ENCODE data around the gene CEACAM19.

DNA sequence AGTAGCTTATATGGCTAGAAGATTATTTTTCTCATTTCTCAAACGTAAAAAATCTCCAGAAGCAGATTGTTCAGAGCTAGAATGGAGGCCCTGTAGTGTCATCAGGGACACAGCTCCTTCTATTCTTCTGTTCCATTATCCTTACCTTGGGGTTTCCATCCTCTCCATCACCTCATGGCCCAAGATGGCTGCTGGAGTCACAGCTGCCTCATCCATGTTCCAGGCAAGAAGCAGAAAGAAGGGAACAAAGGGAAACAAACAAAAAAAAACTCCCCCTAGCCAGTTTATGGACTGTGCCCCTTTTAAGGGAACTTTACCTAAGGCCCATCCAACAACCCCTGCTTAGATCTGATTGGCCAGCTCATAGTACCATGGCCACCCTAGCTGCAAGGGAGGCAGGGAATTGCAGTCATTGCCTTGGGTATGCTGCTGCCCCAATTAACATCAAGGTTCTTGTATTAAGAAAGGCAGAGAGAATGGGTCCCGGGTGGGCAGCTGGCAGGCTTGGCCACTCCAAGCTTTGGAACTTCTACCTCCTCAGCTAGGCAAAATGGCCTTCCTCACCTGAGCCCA, 43.4 kb downstream of the CEACAM19 start:
- TF ChIP-seq KDM5A (IDR thresholded peaks at IDR 0.05; ENCODE audit: low read length) (no peak), CHD2 (IDR thresholded peaks at IDR 0.05; ENCODE audit: low read length) (no peak), ZNF274 (IDR thresholded peaks at IDR 0.05; ENCODE audit: borderline replicate concordance, extremely low read depth, low read length) (no peak), GABPA (IDR thresholded peaks at IDR 0.05; ENCODE audit: borderline replicate concordance, insufficient read depth, low read length) (no peak), RFX5 (IDR thresholded peaks at IDR 0.05; ENCODE audit: borderline replicate concordance, low read depth, low read length) (no peak), CHD1 (IDR thresholded peaks at IDR 0.05; ENCODE audit: low read depth, low read length) (no peak), POLR2AphosphoS5 (IDR thresholded peaks at IDR 0.05; ENCODE audit: low read depth, low read length) (no peak), YY1 (IDR thresholded peaks at IDR 0.05; ENCODE audit: low read depth, low read length) (no peak), SP2 (IDR thresholded peaks at IDR 0.05; ENCODE audit: low read length) (no peak), EGR1 (IDR thresholded peaks at IDR 0.05; ENCODE audit: borderline replicate concordance, low read depth, low read length) (no peak)
